K562 (cell line): ENCODE results near the gene UBE2J2. TPM values are rescaled to one million over a fixed set of nuclear protein-coding genes. Genes with fewer than 3 reads are reported as not detected.

Experiments
- MIER1 ChIP-seq: fragments of 450-650 bp; IDR thresholded peaks from 2 replicates; pipeline ENCODE4 v1.6.1; 2016; ENCODE audit warnings: antibody characterized with exemption, mild to moderate bottlenecking, low read depth
- NCOA4 ChIP-seq: fragments of 450-650 bp; IDR thresholded peaks from 2 replicates; pipeline ENCODE4 v1.6.1; 2018; ENCODE audit warnings: mild to moderate bottlenecking; ENCODE audit not compliant: partially characterized antibody
- POLR2AphosphoS2 ChIP-seq: IDR thresholded peaks from 2 replicates; pipeline ENCODE4 v1.6.1; 2012; ENCODE audit warnings: low read length, improper control_type of control experiment
- POLR2G ChIP-seq: fragments of 200-400 bp; formaldehyde crosslinking; IDR thresholded peaks from 2 replicates; pipeline ENCODE4 v1.6.1; 2017; ENCODE audit warnings: low read depth, mild to moderate bottlenecking, antibody characterized with exemption, low read length, moderate library complexity
- SP1 ChIP-seq: sonication (generic); formaldehyde crosslinking; IDR thresholded peaks from 2 replicates; pipeline ENCODE4 v1.8.1; 2022; ENCODE audit warnings: mild to moderate bottlenecking, missing genetic modification reagents
- SRSF3 ChIP-seq: fragments of 200-400 bp; formaldehyde crosslinking; IDR thresholded peaks from 2 replicates; pipeline ENCODE4 v1.6.1; 2016; ENCODE audit warnings: mild to moderate bottlenecking, low read length, moderate library complexity; ENCODE audit not compliant: insufficient read depth
- polyA plus RNA-seq, 8 experiments: library from polyadenylated mRNA; depleted of rRNA in 4 of 8; stranded (reverse) in 5 of 8; unstranded in 3 of 8; fragments of >200 nt; fragmentation: Nextera tagmentation in 2 of 8; fragmentation: Illumina TruSeq in 1 of 8; extraction: Ambion mirVana in 2 of 8; extraction: Trizol in 1 of 8; gene quantifications; 2 replicates each; pipeline versions ENCODE4 v1.2.1 to v1.2.3, GENCODE V29; 2011 to 2014; ENCODE audit warnings: inconsistent platforms in 1 of 8, missing spikeins in 1 of 8
- total RNA-seq, 7 experiments: library from RNA; depleted of rRNA in 6 of 7; stranded (reverse); fragments of >200 nt in 6 of 7; fragmentation: Illumina TruSeq in 2 of 7; extraction: Trizol in 2 of 7; gene quantifications; 2 replicates each; pipeline versions ENCODE4 v1.2.1 to v1.2.3, GENCODE V29; 2011 to 2021; ENCODE audit warnings: low replicate concordance in 1 of 7
- TF ChIP-seq, protein P1 (sequence below): fragments of 250-450 bp; sonication (Bioruptor Pico); IDR thresholded peaks from 2 replicates; pipeline ENCODE4 v1.8.0; 2022; ENCODE audit warnings: inconsistent platforms, mild to moderate bottlenecking, moderate library complexity, borderline replicate concordance
- TF ChIP-seq, protein P2 (sequence below), 3 experiments: fragments of 200-800 bp in 1 of 3; sonication (Bioruptor generic) in 1 of 3; sonication (generic) in 1 of 3; formaldehyde crosslinking in 1 of 3; IDR thresholded peaks; 2 replicates each; pipeline versions ENCODE4 v1.6.1 to v1.8.0; 2016 to 2022; ENCODE audit warnings: mild to moderate bottlenecking in 2 of 3, missing compliant biosample characterization in 2 of 3, missing genetic modification characterization in 2 of 3, missing genetic modification reagents in 1 of 3

The UBE2J2 gene
- total and polyA plus RNA-seq, 9 of the 15 experiments (the other 6 are each of a cell fraction or from before 2014, with no cell fraction given), result 0.93 to 112 (median 75.5) TPM

DNA sequence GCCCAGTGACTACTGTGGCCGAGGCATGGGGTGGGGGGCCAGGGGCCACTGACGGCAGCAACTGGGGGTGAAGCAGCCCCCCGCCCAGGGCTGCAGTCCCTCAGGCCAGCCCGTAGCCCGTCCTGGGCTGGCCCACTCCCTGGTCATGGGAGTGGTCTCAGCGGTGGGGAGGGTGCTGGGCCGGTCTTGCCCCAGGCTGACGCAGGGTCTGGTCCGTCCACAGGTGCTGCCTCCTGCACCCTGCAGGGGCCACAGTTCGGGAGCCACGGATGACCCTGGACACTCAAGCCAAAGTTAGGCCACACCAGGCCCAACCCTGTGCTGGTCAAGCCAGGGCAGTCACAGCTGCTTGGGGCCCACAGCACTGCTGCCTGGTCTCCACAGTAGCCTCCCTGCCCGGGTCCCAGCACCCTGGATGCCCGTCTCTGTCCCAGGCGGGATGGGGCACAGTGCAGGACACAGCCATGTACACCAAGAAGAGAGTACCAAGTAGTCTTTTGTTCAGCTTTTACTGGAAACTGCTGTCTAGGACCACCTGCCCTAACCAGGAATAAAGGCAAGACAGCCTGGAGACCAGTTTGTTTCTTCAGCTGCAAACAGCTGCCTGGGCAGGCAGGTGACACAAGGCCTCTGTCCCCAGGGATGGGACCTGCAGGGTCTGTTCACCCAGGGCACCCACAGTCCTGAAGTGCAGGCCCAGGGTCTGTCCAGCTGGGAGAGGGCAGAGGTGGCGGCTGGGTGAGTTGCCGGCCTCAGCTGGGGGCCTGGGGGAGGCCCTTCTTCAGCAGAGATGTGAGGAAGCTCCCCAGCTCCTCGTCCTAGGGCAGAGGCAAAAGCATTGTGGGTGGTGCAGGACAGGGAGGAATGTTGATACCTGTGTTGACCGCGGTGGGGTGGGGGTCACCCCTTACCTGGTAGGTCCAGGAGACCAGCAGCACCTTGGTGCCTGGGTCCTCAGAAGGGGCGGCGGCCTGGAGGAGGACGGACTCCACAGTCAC lies 37.8 kb upstream of the UBE2J2 start (continued):
- TF ChIP-seq, protein P1, sequence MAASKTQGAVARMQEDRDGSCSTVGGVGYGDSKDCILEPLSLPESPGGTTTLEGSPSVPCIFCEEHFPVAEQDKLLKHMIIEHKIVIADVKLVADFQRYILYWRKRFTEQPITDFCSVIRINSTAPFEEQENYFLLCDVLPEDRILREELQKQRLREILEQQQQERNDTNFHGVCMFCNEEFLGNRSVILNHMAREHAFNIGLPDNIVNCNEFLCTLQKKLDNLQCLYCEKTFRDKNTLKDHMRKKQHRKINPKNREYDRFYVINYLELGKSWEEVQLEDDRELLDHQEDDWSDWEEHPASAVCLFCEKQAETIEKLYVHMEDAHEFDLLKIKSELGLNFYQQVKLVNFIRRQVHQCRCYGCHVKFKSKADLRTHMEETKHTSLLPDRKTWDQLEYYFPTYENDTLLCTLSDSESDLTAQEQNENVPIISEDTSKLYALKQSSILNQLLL (CRISPR knock-in tag), result no peak
- TF ChIP-seq, protein P2, sequence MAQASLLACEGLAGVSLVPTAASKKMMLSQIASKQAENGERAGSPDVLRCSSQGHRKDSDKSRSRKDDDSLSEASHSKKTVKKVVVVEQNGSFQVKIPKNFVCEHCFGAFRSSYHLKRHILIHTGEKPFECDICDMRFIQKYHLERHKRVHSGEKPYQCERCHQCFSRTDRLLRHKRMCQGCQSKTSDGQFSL (CRISPR knock-in tag; IDR thresholded peaks at IDR 0.05), result 0 out of 2 replicates have a peak, but pooled peaks have one; percentile 6
- TF ChIP-seq, protein P2 (tag; IDR thresholded peaks at IDR 0.05), result no peak
- TF ChIP-seq NCOA4 (no peak), MIER1 (no peak), POLR2AphosphoS2 (0 out of 2 replicates have a peak, but pooled peaks have one; percentile 41), SP1 (peak; percentile 30; the same call in 1 of the 2 replicates), SRSF3 (no peak), POLR2G (peak; percentile 79)
